ENCODE results near the gene MTUS2.

MTUS2 gene

DNA sequence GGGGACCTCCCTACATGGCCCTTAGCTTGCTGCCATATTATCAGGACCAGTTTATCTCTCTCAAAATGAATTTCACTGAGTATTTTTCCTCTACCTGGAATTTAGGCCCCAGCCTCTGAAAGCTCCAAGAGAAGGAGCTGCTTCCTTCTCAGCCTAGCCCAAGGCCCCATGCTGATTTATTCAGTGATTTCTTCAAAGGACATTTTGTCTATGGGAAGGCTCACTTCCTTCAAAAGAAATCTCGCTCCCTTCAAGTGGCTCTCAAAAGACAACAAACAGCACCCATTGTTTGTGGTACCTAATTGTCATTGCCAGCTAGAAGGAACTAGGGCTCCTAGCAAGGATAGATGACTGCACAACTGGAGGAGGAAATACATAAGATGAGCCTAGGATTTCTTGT, 602.9 kb downstream of the MTUS2 start:
- TF ChIP-seq, protein P1, sequence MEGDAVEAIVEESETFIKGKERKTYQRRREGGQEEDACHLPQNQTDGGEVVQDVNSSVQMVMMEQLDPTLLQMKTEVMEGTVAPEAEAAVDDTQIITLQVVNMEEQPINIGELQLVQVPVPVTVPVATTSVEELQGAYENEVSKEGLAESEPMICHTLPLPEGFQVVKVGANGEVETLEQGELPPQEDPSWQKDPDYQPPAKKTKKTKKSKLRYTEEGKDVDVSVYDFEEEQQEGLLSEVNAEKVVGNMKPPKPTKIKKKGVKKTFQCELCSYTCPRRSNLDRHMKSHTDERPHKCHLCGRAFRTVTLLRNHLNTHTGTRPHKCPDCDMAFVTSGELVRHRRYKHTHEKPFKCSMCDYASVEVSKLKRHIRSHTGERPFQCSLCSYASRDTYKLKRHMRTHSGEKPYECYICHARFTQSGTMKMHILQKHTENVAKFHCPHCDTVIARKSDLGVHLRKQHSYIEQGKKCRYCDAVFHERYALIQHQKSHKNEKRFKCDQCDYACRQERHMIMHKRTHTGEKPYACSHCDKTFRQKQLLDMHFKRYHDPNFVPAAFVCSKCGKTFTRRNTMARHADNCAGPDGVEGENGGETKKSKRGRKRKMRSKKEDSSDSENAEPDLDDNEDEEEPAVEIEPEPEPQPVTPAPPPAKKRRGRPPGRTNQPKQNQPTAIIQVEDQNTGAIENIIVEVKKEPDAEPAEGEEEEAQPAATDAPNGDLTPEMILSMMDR (conservative IDR thresholded peaks at IDR 0.05; ENCODE audit: low read depth, low read length): no peak

DNA sequence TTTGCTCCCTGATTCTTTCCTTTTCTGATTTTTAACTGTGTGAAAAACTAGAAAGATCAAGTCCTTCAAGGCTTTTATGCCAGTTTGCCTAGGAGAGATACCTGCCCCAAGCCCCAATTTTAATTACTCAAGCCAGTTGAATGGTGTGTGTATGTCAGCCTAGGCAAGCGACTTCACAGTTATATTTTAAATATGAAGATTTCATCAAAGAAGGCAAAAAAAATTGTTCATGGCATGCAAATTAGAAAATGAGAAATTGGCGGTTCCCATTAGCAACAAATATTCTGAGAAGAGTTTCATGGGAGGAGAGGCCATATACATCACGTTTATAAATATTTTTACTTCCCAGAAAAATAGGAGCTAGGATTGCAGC, 607.8 kb downstream of the MTUS2 start:
- no peak for DNase-seq (ENCODE audit: low read depth)
- H3K4me3 ChIP-seq (ENCODE audit: low read depth, low read length): peak overlapping the region; percentile 36
- TF ChIP-seq, protein P1 (conservative IDR thresholded peaks at IDR 0.05; ENCODE audit: low read depth, low read length): no peak

More for the DNA sequence above, 602.9 kb downstream of the MTUS2 start:
- DNase-seq (ENCODE audit: low read depth): no peak
- H3K4me3 ChIP-seq (ENCODE audit: low read depth, low read length): no peak overlapping the region

DNA sequence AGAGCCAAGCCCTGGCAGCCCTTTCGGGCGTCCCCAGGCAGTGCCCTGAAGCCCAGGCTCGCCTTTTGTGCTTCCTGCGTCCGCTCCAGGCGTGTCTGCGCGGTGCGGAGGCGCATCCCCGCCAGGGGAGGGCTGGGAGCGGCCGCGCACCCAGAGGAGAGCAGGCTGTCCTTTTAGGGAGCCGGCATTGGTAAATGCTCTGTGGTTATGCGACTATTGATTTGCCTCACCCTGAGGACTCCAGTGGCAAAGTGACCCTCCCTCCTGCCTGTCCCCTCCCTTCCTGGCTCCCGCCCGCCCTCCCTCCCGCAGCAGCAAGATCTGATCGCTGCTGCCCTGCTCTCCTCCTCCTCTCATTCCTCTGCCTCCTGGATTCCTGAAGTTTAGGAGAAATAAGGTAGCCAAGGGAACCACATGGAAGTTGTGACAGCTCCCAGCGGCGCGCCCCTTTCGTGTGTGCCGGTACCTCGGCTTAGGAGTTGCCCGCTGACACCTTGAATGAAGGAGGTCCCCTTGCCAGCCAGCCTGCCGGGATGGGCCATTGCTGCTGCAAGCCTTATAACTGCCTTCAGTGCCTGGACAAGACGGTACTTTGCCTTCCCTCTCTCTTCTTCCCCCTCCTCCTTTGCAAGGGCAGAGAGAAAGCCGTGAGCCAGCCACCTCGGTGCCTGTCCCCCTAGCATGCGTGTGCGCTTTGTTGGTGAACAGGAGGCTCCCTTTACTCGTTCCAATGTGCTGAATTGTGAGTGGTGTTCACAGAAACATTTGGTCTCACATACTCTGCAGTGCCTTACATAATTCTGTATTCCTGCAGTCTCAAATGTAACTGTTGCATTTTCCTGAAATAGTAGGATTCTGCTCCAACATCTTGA, 608.4 kb downstream of the MTUS2 start:
- peak; percentile 14 for DNase-seq (ENCODE audit: low read depth)
- H3K4me3 ChIP-seq (ENCODE audit: low read depth, low read length): peak overlapping the region; percentile 36
- TF ChIP-seq, protein P1 (conservative IDR thresholded peaks at IDR 0.05; ENCODE audit: low read depth, low read length): no peak

DNA sequence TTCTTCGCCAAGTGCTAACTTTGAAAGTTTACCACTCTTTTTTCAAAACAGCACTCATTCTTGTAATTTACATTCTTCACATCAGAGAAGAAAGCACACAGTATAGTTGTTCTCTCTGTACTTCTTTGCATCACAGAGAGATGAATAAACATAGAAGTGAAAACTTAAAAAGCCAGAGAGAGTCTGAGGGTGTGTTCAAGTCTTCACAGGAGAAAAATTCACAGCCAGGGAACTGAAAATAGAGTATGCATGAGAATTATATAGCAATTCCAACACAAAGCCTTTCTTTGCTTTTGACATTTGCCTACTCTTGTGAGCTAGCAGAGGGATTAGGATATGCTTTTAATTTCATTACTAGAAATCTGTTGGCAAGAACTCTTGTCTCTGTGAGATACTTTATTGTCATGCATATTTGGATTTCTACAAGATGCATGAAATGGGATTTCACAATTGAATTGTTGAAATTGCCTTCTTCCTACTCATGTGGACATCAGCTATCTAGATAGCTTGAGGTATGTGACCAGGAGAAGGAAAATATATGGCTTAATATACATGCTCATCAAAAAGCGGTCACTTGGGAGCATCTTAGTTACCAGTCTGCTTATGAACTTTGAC, 609.3 kb downstream of the MTUS2 start:
- TF ChIP-seq, protein P1 (conservative IDR thresholded peaks at IDR 0.05; ENCODE audit: low read depth, low read length): no peak
- H3K4me3 ChIP-seq (ENCODE audit: low read depth, low read length): no peak overlapping the region
- DNase-seq (ENCODE audit: low read depth): peak; percentile 38

DNA sequence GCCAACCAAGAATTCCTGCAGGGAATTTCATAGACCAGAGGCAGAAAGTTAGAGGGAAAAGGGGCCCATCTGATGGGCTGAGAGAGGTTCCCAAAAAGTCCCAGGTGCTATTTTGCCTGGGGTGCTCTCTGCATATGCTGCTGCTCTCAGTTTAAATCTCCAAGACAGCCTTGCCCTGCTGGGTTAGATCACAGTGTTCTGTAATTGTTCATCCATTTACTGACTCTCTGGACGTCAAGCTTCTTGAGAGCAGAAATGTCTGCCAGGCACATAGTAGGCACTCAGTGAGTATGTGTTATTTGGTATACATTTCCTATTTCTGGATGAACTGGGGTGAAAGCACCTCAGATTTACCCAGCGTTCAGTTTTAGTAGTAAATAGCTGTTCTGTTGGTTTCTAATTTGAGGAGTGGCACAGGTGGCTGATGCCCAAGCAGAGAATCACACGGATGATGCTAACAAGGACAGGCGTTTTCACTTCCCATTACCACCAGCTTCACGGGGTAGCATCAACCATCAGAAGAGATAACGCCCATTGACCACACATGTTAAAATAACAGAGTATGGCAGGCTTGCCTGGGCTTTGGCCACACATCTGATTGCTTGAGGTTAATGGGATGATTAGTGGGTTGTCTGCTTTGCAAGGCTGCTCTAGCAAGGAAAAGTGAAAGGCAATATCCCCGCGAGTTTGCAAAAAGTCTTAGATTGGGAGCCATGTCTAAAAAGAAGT, 614.2 kb downstream of the MTUS2 start:
- H3K4me3 ChIP-seq (ENCODE audit: low read depth, low read length): no peak overlapping the region

DNA sequence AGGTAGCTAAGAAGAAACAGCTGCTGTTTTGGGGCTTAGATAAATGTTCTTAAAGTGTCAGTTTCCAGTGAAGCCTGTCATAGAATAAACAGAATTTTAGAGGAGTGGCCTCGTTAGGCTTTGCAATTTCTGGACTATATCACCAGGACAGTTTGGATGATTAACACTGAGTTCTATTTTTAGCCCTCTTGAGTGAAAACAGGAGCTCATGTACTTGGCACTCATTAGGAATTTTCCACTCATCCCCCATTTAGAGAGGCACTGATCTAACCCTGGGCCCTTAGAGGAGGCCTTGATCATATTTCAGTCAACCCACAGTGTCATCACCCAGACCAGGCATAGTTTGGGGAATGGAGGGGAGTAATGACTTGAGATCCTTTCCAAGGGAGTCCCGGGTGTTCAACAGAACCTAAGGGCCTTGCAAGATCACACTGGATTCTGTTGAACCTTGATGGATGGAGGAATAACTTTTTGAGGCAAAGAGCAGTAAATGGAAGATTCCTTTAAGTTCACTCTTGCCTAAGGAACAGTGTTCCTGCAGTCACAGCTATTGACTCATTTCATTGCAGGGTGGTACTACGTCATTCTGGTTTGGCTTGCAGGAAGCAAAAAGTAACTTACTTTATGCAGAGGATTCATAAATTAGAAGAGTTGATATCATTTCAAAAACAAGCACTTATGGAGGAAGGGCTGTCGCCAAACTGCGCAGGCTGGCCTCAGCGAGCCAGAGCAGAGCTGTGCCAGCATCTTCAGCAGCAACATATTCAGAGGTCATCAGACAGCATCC, 615.2 kb downstream of the MTUS2 start:
- no peak overlapping the region for H3K4me3 ChIP-seq (ENCODE audit: low read depth, low read length)
- TF ChIP-seq, protein P1 (conservative IDR thresholded peaks at IDR 0.05; ENCODE audit: low read depth, low read length): no peak
- peak; percentile 88 for DNase-seq (ENCODE audit: low read depth)

More for the DNA sequence above, 614.2 kb downstream of the MTUS2 start:
- TF ChIP-seq, protein P1 (conservative IDR thresholded peaks at IDR 0.05; ENCODE audit: low read depth, low read length): no peak
- DNase-seq (ENCODE audit: low read depth): no peak
